ENCODE results near the gene ST3GAL2. TPM values are rescaled to one million over a fixed set of nuclear protein-coding genes. Genes with fewer than 3 reads are reported as not detected.

The ST3GAL2 gene
- total and polyA plus RNA-seq, 10 of the 15 experiments (the other 5 are each of a cell fraction or from before 2014, with no cell fraction given): 0.95 to 61.7 (median 25.9) TPM

- Histone ChIP-seq H3K4me2 (ENCODE audit: control insufficient read depth, insufficient read depth) (no peak overlapping the region), H3K79me2 (ENCODE audit: control insufficient read depth, insufficient read depth, low read length) (peaks cover 2% of the 10 kb centered on the region), H4K20me1 (ENCODE audit: control insufficient read depth, insufficient read depth) (no peaks in the 10 kb centered on the region), H3K27ac (ENCODE audit: control insufficient read depth, insufficient read depth) (no peak overlapping the region), H2AFZ (ENCODE audit: control insufficient read depth, low read depth, low read length) (no peak overlapping the region), H3K27me3 (replicated peaks in 1 of 2; ENCODE audit: control insufficient read depth in 2 of 2, insufficient read depth in 2 of 2, low read length in 1 of 2) (no peaks in the 10 kb centered on the region), H3K4me1 (ENCODE audit: control insufficient read depth, insufficient read depth, low read length) (no peaks in the 10 kb centered on the region; the same call in 1 of the 2 replicates), H3K9me3 (replicated peaks; ENCODE audit: control insufficient read depth, insufficient read depth, low read length) (no peaks in the 10 kb centered on the region), H3K36me3 (ENCODE audit: control insufficient read depth in 2 of 2, insufficient read depth in 2 of 2, low read length in 1 of 2) (peaks cover 39 to 41% of the 10 kb centered on the region in 2 experiments), H3K9ac (ENCODE audit: control insufficient read depth, insufficient read depth, low read length) (no peak overlapping the region), H3K4me3 (no peak overlapping the region)
- ChIA-PET POLR2A (interaction anchor here (0.6 to 1.0 kb wide), 3 partner anchors 11 to 67 kb away, joined by 3 read pairs; no protein-coding TSS in a partner anchor), RAD21 (ENCODE audit: unreplicated experiment) (interaction anchor here (1.0 kb wide), 1 partner anchor 16 kb away, joined by 4 read pairs; no protein-coding TSS in a partner anchor), CTCF (interaction anchor here (0.6 to 2.0 kb wide), 4 partner anchors 11 to 138 kb away, joined by 3 to 5 read pairs (median 4); no protein-coding TSS in a partner anchor), SMC1A (ENCODE audit: uncharacterized antibody, unreplicated experiment) (interaction anchor here (1.2 to 2.7 kb wide), 3 partner anchors 12 to 132 kb away, joined by 3 to 10 read pairs (median 3); no protein-coding TSS in a partner anchor)
- in situ Hi-C loops (cut with MboI) (no loop called here), intact Hi-C loops (cut with micrococcal nuclease; ENCODE audit: unreplicated experiment) (no loop called here)
- no peak for FAIRE-seq
- ATAC-seq: no peak
- no TSS peak for BruUV-seq (replicated peaks)
- DNase-seq (ENCODE audit: low read depth, low spot score): no peak
- 80% methylated on average over 4 of the region's 4 CpGs for WGBS (ENCODE audit: insufficient coverage, insufficient replicate concordance, low lambda C conversion rate, missing lambda C conversion rate)
- TF ChIP-seq GABPA (IDR thresholded peaks at IDR 0.05; ENCODE audit: low read depth) (no peak), ELK1 (IDR thresholded peaks at IDR 0.05; ENCODE audit: low read depth, low read length) (no peak), RELB (IDR thresholded peaks at IDR 0.05; ENCODE audit: low read depth) (no peak), EZH2 (IDR thresholded peaks at IDR 0.05; ENCODE audit: borderline replicate concordance, control insufficient read depth, low read depth, low read length) (no peak), TCF12 (IDR thresholded peaks at IDR 0.05; ENCODE audit: low read depth, low read length) (no peak), SUPT20H (IDR thresholded peaks at IDR 0.05; ENCODE audit: borderline replicate concordance, control insufficient read depth, low read depth, low read length) (no peak), SMAD5 (IDR thresholded peaks at IDR 0.05; ENCODE audit: low read depth) (no peak), ZBED1 (IDR thresholded peaks at IDR 0.05; ENCODE audit: borderline replicate concordance) (no peak), RAD21 (IDR thresholded peaks at IDR 0.05; ENCODE audit: insufficient read depth, low read depth, low read length) (no peak), FOS (IDR thresholded peaks at IDR 0.05; ENCODE audit: borderline replicate concordance, extremely low read depth, insufficient read length) (no peak), E4F1 (IDR thresholded peaks at IDR 0.05; ENCODE audit: borderline replicate concordance, partially characterized antibody) (no peak), HDAC2 (IDR thresholded peaks at IDR 0.05) (no peak), GATAD2B (conservative IDR thresholded peaks at IDR 0.05; ENCODE audit: low read depth) (no peak), SP1 (IDR thresholded peaks at IDR 0.05; ENCODE audit: low read depth, low read length) (no peak)
- TF ChIP-seq, protein P1, sequence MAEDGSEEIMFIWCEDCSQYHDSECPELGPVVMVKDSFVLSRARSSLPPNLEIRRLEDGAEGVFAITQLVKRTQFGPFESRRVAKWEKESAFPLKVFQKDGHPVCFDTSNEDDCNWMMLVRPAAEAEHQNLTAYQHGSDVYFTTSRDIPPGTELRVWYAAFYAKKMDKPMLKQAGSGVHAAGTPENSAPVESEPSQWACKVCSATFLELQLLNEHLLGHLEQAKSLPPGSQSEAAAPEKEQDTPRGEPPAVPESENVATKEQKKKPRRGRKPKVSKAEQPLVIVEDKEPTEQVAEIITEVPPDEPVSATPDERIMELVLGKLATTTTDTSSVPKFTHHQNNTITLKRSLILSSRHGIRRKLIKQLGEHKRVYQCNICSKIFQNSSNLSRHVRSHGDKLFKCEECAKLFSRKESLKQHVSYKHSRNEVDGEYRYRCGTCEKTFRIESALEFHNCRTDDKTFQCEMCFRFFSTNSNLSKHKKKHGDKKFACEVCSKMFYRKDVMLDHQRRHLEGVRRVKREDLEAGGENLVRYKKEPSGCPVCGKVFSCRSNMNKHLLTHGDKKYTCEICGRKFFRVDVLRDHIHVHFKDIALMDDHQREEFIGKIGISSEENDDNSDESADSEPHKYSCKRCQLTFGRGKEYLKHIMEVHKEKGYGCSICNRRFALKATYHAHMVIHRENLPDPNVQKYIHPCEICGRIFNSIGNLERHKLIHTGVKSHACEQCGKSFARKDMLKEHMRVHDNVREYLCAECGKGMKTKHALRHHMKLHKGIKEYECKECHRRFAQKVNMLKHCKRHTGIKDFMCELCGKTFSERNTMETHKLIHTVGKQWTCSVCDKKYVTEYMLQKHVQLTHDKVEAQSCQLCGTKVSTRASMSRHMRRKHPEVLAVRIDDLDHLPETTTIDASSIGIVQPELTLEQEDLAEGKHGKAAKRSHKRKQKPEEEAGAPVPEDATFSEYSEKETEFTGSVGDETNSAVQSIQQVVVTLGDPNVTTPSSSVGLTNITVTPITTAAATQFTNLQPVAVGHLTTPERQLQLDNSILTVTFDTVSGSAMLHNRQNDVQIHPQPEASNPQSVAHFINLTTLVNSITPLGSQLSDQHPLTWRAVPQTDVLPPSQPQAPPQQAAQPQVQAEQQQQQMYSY (CRISPR knock-in tag; IDR thresholded peaks at IDR 0.05): no peak
These were observed 46.3 kb downstream of the ST3GAL2 start for GRCh38 chr16:70392606-70393005.

All from GM12878 (cell line).